ENCODE measurements around the gene KCNK16. TPM values are rescaled to one million over a fixed set of nuclear protein-coding genes. Genes with fewer than 3 reads are reported as not detected.

Gene KCNK16
- polyA plus RNA-seq, 3 donors: not detected

GRCh38 chr6:39344821-39345280 lies 22.3 kb upstream of the KCNK16 start:
- H3K4me1 Mint-ChIP-seq: peaks cover 19% of the 10 kb centered on the region
- Histone ChIP-seq H3K27me3 (ENCODE audit: control insufficient read depth in 2 of 2, insufficient read depth in 2 of 2, low read length in 2 of 2) (peaks cover 0 to 12% of the 10 kb centered on the region in 2 donors), H3K9ac (ENCODE audit: insufficient read depth, low read length, poor library complexity, severe bottlenecking) (no peak overlapping the region), H3K79me2 (ENCODE audit: insufficient read depth, low read length) (no peaks in the 10 kb centered on the region), H3K4me3 (replicated peaks in 1 of 3; ENCODE audit: low read depth in 2 of 3, low read length in 3 of 3) (no peak overlapping the region), H3K9me3 (replicated peaks in 1 of 2; ENCODE audit: control insufficient read depth in 1 of 2, insufficient read depth in 1 of 2, low read length in 2 of 2) (no peaks in the 10 kb centered on the region), H3K4me2 (replicated peaks; ENCODE audit: extremely low read depth, low read length, poor library complexity, severe bottlenecking) (no peak overlapping the region), H4K20me1 (ENCODE audit: insufficient read depth, low read length) (no peaks in the 10 kb centered on the region), H3K4me1 (ENCODE audit: control insufficient read depth in 1 of 2, insufficient read depth in 2 of 2, low read length in 2 of 2) (peaks cover 9 to 27% of the 10 kb centered on the region in 2 donors), H3K27ac (ENCODE audit: low read depth in 1 of 2, low read length in 2 of 2) (no peak overlapping the region), H2AFZ (ENCODE audit: insufficient read depth, low read depth, low read length, poor library complexity, severe bottlenecking) (no peak overlapping the region), H3K36me3 (replicated peaks in 1 of 2; ENCODE audit: control insufficient read depth in 1 of 2, insufficient read depth in 2 of 2, low read length in 2 of 2) (no peaks in the 10 kb centered on the region)
- peaks cover 4 to 11% (median 7%) of the 10 kb centered on the region in 3 donors for H3K27me3 Mint-ChIP-seq (ENCODE audit: low read depth in 3 of 3)
- WGBS (ENCODE audit: insufficient coverage): 93% methylated on average over 5 of the region's 7 CpGs
- TF ChIP-seq CTCF (IDR thresholded peaks at IDR 0.05): no peak
- H3K27ac Mint-ChIP-seq: no peak overlapping the region
- intact Hi-C loops (cut with micrococcal nuclease): loop anchor here in 1 of 2 donors (5.0 kb wide), 1 partner anchor 962 kb away; no protein-coding TSS in a partner anchor
- peaks cover 0 to 2% (median 0%) of the 10 kb centered on the region in 7 donors for H3K9me3 Mint-ChIP-seq
- DNase-seq: no peak
- H3K4me3 Mint-ChIP-seq: no peak overlapping the region
- H3K36me3 Mint-ChIP-seq: no peaks in the 10 kb centered on the region

GRCh38 chr6:39343396-39343870 lies 20.9 kb upstream of the KCNK16 start:
- intact Hi-C loops (cut with micrococcal nuclease): no loop called here
- H3K4me3 Mint-ChIP-seq: no peak overlapping the region

More at GRCh38 chr6:39343396-39343870, 20.9 kb upstream of the KCNK16 start:
- Histone ChIP-seq H3K9ac (ENCODE audit: insufficient read depth, low read length, poor library complexity, severe bottlenecking) (peak overlapping the region; percentile 6), H3K27me3 (ENCODE audit: control insufficient read depth in 2 of 2, insufficient read depth in 2 of 2, low read length in 2 of 2) (peaks cover 0 to 25% of the 10 kb centered on the region in 2 donors), H2AFZ (ENCODE audit: insufficient read depth, low read depth, low read length, poor library complexity, severe bottlenecking) (peak overlapping the region; percentile 65), H3K27ac (ENCODE audit: low read depth in 1 of 2, low read length in 2 of 2) (no peak overlapping the region), H3K79me2 (ENCODE audit: insufficient read depth, low read length) (no peaks in the 10 kb centered on the region), H3K4me2 (replicated peaks; ENCODE audit: extremely low read depth, low read length, poor library complexity, severe bottlenecking) (no peak overlapping the region), H3K4me3 (replicated peaks in 1 of 3; ENCODE audit: low read depth in 2 of 3, low read length in 3 of 3) (no peak overlapping the region), H3K36me3 (replicated peaks in 1 of 2; ENCODE audit: control insufficient read depth in 1 of 2, insufficient read depth in 2 of 2, low read length in 2 of 2) (no peaks in the 10 kb centered on the region), H3K4me1 (ENCODE audit: control insufficient read depth in 1 of 2, insufficient read depth in 2 of 2, low read length in 2 of 2) (peaks cover 13 to 36% of the 10 kb centered on the region in 2 donors), H4K20me1 (ENCODE audit: insufficient read depth, low read length) (no peaks in the 10 kb centered on the region), H3K9me3 (replicated peaks in 1 of 2; ENCODE audit: control insufficient read depth in 1 of 2, insufficient read depth in 1 of 2, low read length in 2 of 2) (no peaks in the 10 kb centered on the region)
- Mint-ChIP-seq H3K36me3 (peaks cover 0 to 2% of the 10 kb centered on the region in 2 donors), H3K9me3 (peaks cover 0 to 2% (median 0%) of the 10 kb centered on the region in 7 donors), H3K4me1 (peaks cover 29% of the 10 kb centered on the region), H3K27ac (no peak overlapping the region), H3K27me3 (ENCODE audit: low read depth in 3 of 3) (peaks cover 4 to 19% (median 16%) of the 10 kb centered on the region in 3 donors)
- no peak for TF ChIP-seq CTCF (IDR thresholded peaks at IDR 0.05)
- DNase-seq: no peak
- whole genome bisulfite sequencing (ENCODE audit: insufficient coverage): 86% methylated on average over 8 of the region's 9 CpGs
